ENCODE data around the gene SAMD13. TPM values are rescaled to one million over a fixed set of nuclear protein-coding genes. Genes with fewer than 3 reads are reported as not detected.

The SAMD13 gene
- total RNA-seq, 3 donors from 2014 or later, result 6.8 to 35.9 (median 21.0) TPM

- no peak for TF ChIP-seq CTCF (IDR thresholded peaks at IDR 0.05)
- Histone ChIP-seq H3K9me3 (no peaks in the 10 kb centered on the region), H3K4me3 (no peak overlapping the region), H3K4me1 (ENCODE audit: low read depth) (no peaks in the 10 kb centered on the region), H3K36me3 (ENCODE audit: low read depth) (no peaks in the 10 kb centered on the region)
- ATAC-seq (no peak), DNase-seq (no peak)
- intact Hi-C loops (cut with DNase I, micrococcal nuclease), result no loop called here
These were observed 42.8 kb downstream of the SAMD13 start for GRCh38 chr1:84344286-84344685.

- TF ChIP-seq CTCF (IDR thresholded peaks at IDR 0.05), result no peak
- Histone ChIP-seq H3K4me1 (ENCODE audit: low read depth) (no peaks in the 10 kb centered on the region), H3K36me3 (ENCODE audit: low read depth) (no peaks in the 10 kb centered on the region), H3K4me3 (no peak overlapping the region), H3K9me3 (no peaks in the 10 kb centered on the region)
- no peak for ATAC-seq
- intact Hi-C loops (cut with DNase I, micrococcal nuclease), result no loop called here
- DNase-seq, result no peak
These were observed 43.7 kb downstream of the SAMD13 start for GRCh38 chr1:84345220-84345619.

- TF ChIP-seq CTCF (IDR thresholded peaks at IDR 0.05), result no peak
- Histone ChIP-seq H3K36me3 (ENCODE audit: low read depth) (no peaks in the 10 kb centered on the region), H3K9me3 (no peaks in the 10 kb centered on the region), H3K4me3 (no peak overlapping the region), H3K4me1 (ENCODE audit: low read depth) (no peaks in the 10 kb centered on the region)
- DNase-seq (no peak), ATAC-seq (no peak)
- intact Hi-C loops (cut with DNase I, micrococcal nuclease), result no loop called here
These were observed 45.9 kb downstream of the SAMD13 start for GRCh38 chr1:84347271-84347931.

- H3K4me1 ChIP-seq (ENCODE audit: low read depth), result no peaks in the 10 kb centered on the region
- no peak overlapping the region for H3K4me3 ChIP-seq
- TF ChIP-seq CTCF (IDR thresholded peaks at IDR 0.05), result no peak
- DNase-seq, result no peak
- intact Hi-C loops (cut with DNase I, micrococcal nuclease), result no loop called here
- no peak for ATAC-seq
- no peaks in the 10 kb centered on the region for H3K9me3 ChIP-seq
- H3K36me3 ChIP-seq (ENCODE audit: low read depth), result no peaks in the 10 kb centered on the region
These were observed 46.5 kb downstream of the SAMD13 start for GRCh38 chr1:84347932-84348555.

GRCh38 chr1:84348759-84349158 lies 47.3 kb downstream of the SAMD13 start:
- Histone ChIP-seq H3K4me3 (no peak overlapping the region), H3K9me3 (no peaks in the 10 kb centered on the region), H3K4me1 (ENCODE audit: low read depth) (no peaks in the 10 kb centered on the region), H3K36me3 (ENCODE audit: low read depth) (no peaks in the 10 kb centered on the region)
- intact Hi-C loops (cut with DNase I, micrococcal nuclease), result no loop called here
- DNase-seq (no peak), ATAC-seq (no peak)
- no peak for TF ChIP-seq CTCF (IDR thresholded peaks at IDR 0.05)

Measured in mucosa of descending colon (tissue), 3 donors.